Breast epithelium (tissue), 3 donors: ENCODE measurements around the gene MEPE.

Experiments
- POLR2A ChIP-seq: fragments of 450-650 bp; IDR thresholded peaks from one replicate; pipeline ENCODE4 v1.6.1; 2016; ENCODE audit warnings: antibody characterized with exemption, mild to moderate bottlenecking, moderate library complexity
- POLR2AphosphoS5 ChIP-seq, 3 donors: sonication (generic); formaldehyde crosslinking; IDR thresholded peaks; one replicate each; pipeline ENCODE4 v1.6.1; 2017; ENCODE audit warnings: antibody characterized with exemption in 3 of 3
- TF ChIP-seq, protein P1 (sequence below), 3 donors: fragments of 450-650 bp; IDR thresholded peaks; one replicate each; pipeline ENCODE4 v1.5.1; 2016 to 2017; ENCODE audit warnings: antibody characterized with exemption in 3 of 3, mild to moderate bottlenecking in 3 of 3, moderate library complexity in 3 of 3

DNA sequence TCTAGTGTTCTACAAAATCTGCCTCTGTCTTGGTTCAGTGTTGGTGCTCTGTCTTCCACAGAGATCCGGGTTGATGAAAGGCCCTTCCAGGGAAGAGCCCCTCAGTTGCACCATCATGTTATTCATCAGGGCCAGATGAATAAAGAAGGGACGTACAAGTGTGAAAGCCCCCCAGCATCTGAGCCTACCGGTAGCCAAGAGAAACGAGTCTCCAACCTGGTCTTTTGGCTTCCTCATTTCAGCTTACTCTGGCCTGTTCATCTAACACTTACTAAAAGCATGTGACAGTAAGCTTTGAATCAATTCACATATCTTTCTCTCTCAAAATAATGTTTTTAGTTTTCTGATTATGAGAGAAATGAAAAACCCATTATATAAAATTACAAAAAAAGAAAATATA lies 19.2 kb downstream of the MEPE start:
- TF ChIP-seq POLR2A (no peak), POLR2AphosphoS5 (IDR thresholded peaks at IDR 0.05) (no peak)
- TF ChIP-seq, protein P1, sequence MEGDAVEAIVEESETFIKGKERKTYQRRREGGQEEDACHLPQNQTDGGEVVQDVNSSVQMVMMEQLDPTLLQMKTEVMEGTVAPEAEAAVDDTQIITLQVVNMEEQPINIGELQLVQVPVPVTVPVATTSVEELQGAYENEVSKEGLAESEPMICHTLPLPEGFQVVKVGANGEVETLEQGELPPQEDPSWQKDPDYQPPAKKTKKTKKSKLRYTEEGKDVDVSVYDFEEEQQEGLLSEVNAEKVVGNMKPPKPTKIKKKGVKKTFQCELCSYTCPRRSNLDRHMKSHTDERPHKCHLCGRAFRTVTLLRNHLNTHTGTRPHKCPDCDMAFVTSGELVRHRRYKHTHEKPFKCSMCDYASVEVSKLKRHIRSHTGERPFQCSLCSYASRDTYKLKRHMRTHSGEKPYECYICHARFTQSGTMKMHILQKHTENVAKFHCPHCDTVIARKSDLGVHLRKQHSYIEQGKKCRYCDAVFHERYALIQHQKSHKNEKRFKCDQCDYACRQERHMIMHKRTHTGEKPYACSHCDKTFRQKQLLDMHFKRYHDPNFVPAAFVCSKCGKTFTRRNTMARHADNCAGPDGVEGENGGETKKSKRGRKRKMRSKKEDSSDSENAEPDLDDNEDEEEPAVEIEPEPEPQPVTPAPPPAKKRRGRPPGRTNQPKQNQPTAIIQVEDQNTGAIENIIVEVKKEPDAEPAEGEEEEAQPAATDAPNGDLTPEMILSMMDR (IDR thresholded peaks at IDR 0.05) = no peak
